GM19025 (cell line): Measurements from ENCODE around the gene AUNIP.

Experiments used
- ATAC-seq: cut with Tn5 transposase; IDR thresholded peaks from one replicate; pipeline ENCODE4 v1.9.1; 2021; ENCODE audit warnings: mild to moderate bottlenecking, low read depth, moderate library complexity; ENCODE audit not compliant: unreplicated experiment

Gene AUNIP

DNA sequence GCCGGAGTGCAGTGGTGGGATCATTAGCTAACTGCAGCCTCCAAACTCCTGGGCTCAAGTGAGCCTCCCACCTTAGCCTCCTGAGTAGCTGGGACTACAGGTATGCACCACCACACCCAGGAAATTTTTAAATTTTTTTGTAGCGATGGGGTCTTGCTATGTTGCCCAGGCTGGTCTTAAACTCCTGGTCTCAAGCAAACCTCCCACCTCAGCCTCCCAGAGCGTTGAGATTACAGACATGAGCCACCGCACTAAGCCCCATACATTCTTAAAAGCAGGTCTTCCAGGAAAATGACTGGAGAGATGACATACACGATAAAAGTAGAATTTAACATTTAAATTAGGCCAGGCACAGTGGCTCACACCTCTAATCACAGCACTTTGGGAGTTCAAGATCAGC is 26.1 kb downstream of the AUNIP start:
- no peak for ATAC-seq

DNA sequence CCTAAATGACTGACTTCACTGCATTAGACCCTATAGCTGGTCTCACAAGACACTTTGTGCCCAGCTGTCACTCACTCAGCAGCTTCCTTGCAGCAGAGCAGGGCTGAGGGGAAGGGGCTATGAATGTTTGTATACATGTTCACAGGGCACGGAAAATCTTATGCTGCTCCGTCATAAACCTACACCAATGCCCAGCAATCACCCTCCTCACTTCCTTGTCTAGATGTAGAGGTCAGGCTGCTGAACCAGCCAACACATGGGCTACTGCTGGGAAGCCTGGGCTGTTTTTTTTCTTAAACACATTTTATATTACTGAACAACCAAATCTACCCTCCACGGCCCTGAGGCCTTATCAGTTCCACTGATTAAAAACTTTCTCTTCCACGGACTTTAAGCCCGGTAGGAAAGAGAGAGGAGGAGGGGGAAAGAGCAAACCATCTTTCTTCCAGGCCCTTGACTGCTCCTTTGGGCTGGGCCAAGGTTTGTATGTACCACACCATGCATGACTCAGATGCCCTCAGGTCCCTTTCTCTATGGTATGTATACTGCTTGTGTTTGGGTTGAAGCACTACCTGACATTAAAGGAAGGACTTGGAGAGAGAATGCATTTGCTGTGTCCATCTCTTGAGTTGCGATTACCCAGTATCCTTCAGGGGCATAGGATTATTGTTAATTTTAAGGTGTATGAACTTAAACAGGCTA is 26.8 kb downstream of the AUNIP start:
- ATAC-seq: no peak

DNA sequence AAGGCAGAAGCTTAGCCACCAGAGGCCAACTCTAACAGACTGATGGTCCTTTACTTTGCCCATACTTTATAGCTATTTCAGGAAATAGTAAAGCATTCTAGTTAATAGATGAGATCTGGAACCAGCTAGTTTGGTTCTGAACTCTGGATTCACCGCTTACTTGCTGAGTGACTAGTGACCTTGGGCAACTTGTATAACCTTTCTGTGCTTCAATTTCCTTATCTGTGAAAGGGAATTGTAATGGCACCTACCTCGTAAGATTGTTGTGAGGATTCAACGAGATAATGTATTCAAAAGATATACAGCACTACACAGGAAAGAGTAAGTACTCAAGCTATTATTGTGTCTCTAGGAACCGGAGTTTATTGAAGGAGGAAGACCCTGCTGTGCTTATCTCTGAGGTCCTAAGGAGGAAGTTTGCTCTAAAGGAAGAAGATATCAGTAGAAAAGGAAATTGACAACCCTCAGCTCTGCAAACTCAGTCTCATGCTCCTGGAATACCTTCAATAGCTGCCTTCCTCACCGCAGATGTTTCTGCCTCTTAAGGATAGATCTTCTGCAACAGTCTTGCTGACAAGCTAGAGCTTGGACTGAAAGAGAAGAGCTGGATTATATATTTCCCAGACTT is 27.6 kb downstream of the AUNIP start:
- ATAC-seq: no peak

DNA sequence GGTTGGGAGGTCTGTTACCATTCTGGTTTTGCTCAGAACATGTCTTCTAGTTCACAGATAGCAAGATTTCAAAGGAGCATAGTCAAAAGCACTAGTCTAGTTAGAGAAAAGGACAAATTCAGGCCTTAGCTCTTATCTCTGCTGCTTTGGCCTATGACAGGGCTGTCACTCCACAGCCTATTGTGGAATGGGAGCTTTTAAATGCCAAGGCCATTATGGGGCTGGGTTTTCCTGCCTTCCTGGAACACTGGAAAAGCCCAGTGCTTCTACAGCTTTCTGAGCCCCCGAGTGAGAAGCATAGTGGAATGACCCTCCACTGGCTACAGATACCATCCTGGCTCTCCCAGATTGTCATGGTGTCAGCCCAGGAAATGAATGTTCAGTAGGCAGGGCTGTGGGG is 30.2 kb downstream of the AUNIP start:
- ATAC-seq: no peak

DNA sequence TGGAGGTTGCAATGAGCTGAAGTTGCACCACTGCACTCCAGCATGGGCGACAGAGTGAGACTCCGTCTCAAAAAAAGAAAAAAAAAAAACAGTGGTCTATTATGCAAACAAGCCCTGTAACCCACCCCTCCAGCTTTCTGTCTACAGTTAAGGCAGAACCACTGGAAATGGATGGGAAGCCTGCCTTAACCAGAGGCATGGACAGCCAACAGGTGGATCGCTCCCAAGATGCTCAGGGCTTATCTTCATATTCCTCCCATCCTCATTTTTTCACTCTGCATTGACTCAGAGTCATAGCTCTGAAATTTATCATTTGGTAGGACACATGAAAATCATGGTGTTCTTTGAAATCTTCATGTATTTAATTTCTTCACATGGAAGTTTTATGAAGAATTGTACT is 30.8 kb downstream of the AUNIP start:
- no peak for ATAC-seq

DNA sequence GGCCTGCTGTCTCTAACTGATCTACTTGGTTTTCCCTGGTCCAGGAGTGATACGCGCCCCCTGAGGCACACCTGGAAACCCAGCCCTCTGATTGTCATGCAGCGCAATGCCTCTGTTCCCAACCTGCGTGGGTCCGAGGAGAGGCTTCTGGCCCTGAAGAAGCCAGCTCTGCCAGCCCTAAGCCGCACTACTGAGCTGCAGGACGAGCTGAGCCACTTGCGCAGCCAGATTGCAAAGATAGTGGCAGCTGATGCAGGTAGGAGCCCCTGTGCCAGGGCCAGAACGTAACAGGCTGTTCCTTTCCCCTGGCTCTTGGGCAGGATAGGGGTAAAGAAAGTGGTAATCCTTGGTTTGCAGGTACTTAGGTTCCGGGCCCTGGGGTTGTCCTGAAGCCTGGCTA is 32.7 kb downstream of the AUNIP start:
- ATAC-seq: no peak

DNA sequence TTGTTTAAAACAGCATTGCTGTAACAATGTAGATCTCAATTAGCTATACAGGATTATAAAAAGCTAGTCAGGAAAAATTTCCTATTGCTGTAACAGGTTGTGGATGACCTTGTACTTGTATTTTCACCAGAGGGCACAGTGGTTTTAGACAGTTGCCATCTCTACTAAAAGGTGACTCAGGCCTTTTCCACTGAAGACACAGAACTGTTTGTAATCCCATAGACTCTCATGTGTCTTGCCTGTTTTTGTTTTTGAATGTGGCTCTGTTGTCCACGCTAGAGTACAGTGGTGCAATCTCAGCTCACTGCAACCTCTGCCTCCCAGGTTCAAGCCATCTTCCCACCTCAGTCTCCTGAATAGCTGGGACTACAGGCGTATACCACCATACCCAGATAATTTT is 33.7 kb downstream of the AUNIP start:
- ATAC-seq: no peak

DNA sequence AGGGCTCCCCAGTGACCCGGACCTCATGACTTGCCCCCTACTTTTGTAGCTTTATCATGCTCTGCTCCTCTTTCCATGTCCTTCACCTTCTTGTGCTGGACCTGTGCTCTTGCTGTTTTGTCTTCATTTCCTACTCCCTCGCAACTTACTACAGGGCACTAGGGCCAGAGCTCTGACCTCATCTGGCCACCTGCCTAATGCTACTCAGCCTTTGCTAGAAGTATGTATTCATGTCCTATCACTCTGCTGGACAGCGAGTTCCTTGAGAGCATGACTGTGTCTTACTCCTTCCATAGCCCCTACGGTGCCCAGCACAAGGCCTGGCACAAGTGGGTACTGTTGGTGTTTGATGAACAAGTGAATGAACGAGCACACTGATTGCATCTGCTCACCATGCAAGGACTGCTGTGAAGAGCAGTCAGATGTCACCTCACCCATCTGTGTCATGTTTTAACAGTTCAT is 37.6 kb downstream of the AUNIP start:
- no peak for ATAC-seq

DNA sequence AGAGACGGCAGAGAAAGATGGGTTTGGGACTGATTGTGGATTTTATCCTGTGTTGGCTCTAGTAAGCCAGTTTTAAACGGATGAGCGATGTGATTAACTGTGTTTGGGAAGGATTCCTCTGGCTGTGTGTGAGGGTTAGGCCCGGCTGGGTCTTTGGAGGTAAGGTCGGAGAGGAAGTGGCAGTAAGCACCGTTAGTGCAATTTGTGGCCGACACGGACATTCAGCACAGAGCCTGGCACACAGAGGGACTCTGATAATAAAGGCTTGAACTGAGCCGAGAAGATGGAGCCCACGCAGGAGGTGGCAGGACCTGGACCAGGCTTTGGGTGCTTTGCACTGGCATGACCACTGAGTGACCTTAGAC is 38.2 kb downstream of the AUNIP start:
- ATAC-seq: no peak

DNA sequence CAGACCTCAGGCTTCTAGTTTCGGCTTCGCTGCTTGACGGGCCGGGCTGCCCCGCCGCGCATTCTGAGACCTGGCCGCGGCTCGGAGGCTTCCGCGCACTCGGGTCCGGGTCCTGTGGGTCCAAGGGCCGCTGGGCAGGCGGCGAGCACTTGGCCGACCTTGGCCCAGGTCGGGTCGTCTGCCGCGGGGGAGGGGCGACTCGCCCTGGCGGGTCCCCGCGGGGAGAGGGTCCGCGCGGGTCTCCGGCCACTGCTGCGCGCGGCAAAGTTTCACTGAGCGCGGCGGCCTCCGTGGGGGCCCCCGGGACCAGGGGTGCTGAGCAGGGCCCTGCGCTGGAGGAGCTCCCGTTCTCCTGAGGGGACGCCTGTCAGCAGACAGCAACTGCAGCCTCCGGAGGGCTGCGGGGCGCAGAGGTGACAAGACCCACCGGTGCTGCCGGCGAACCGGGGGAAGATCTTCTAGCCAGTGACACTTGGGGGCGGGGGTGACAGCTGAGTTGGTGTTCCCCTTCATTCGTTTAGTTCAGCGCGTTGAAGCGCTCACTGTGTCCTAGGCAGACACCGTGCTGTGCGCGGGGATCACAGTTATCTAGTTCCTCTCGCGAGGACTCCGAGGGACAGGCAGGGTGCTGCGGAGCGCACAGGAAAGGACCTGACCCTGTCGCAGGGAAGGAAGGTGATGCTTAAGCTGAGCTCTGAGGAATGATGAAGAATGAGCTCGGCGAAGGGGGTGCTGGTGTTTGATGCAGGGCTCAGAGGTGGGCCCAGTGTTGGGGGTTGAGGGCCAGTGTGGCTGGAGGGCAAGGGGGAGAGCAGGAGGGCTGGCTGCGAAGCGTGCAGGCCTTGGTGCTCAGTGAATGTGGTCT is 38.8 kb downstream of the AUNIP start:
- ATAC-seq: peak; percentile 43

DNA sequence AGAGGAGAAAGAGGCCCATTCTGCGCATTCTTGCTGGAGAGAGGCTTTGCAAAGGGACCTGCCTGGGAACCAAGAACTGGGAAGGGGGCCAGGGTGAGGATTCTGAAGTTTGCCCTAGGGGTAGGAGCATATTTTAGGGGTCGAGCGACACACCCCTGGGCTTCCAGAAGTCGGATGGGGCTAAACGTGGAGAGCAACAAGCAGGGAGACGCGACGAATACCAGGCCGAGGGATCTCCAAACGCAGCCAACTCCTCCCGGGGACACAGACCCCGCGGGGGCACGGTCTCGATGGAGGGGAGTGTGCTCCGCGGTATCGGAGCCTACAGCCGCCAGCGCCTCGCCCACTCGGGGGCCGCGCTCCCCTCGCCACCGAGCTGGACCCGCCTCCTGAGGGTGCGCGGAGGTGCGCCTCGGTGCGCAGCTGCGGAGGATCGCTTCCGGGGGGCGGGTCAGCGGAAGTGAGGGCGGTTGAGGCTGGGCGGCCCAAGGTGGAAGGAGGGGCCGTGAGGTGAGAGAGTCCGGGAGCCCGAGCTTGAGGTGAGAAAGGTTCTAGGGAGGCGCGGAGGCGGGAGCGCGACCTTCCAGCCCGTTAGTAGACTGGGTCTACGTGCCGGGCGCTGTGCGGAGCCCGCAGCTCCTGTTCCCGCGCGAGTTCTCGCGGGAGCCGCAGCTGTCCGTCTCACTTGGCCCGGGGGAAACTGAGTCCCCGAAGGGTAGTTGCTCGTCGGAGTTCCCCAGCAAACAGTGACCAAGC is 39.6 kb downstream of the AUNIP start, which contains the start of gene MTFR1L:
MTFR1L (plus strand) TSS at position 464 of the 756 bp plus-strand sequence. CDS start 3,151 bp downstream, outside the sequence.
- ATAC-seq: peak; percentile 79

DNA sequence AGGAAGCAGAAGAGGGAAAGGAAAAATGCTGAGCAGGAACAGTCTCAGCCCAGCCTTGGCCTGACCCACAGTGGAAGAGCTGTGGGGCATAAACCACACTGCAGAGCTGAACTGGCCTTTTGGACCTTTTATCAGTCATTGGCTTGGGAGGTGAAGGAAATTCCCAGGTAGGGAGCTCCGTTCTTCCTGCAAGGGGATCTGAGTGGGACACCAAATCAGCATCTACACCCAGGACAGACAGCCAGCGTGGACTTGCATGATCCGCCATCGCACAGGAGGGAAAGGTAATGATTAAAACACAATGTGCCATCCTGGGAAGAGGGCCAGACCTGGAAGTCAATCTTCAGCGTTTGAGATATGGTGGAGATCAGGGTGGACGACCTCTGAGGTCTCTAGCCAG is 40.7 kb downstream of the AUNIP start:
- no peak for ATAC-seq

DNA sequence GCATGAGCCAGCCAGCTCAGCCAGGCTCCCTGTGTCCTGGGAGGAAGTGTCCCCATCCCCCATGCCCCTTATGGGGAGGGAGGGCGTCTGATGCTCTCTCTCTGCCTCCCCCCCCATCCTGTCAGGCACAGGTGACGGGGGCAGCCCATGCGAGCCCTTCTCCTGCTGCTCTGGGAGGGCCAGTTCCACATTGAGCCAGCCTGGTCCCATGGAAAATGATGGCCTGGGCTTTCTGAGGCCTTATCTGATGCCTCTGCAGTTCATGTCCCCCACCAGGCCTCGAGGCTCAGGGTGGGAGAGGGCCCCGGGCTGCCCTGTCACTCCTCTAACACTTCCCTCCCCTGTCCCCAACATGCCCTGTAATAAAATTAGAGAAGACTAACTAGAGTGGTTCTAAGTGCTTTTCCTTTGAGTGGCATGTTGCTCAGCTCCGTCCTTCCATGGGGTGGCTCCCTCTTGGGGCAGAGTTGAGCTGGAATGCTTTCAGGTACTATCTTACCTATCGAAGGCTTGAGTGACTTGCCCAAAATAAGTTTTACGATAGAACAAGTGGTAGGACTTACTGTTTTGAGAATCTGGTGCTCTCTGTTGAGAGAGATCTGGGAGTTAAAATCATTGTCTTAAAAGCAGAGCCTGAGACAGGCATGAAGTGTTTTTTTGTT is 41.3 kb downstream of the AUNIP start:
- no peak for ATAC-seq

DNA sequence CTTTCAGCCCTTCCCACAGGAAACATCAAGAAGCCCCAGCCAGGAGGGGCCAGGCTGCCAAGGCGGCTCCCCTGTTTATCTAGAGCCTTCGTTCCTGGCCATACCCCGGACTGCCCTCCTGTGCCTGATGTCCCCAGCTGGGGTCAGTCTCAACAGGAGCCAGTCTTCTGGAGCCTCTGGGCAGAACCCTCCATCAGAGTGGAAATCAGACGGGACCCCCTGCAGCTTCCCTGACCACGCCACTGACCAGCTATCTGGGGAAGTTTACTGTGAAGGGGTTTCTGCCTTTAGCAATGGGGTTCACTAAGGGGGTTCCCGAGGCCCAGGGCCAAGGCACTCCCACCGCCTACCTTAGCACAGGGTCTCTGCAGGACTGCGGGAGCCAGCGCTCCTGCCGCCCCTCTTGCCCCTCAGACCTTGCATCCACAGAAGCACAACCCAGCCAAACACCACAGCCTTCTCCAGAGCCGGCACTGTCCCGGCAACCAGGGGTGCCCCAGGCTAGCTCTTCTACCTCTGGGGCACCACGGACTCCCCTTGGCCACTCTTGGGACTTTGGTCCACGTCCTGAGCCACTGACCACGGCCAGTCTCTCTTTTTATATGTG is 43.0 kb downstream of the AUNIP start:
- ATAC-seq: no peak

DNA sequence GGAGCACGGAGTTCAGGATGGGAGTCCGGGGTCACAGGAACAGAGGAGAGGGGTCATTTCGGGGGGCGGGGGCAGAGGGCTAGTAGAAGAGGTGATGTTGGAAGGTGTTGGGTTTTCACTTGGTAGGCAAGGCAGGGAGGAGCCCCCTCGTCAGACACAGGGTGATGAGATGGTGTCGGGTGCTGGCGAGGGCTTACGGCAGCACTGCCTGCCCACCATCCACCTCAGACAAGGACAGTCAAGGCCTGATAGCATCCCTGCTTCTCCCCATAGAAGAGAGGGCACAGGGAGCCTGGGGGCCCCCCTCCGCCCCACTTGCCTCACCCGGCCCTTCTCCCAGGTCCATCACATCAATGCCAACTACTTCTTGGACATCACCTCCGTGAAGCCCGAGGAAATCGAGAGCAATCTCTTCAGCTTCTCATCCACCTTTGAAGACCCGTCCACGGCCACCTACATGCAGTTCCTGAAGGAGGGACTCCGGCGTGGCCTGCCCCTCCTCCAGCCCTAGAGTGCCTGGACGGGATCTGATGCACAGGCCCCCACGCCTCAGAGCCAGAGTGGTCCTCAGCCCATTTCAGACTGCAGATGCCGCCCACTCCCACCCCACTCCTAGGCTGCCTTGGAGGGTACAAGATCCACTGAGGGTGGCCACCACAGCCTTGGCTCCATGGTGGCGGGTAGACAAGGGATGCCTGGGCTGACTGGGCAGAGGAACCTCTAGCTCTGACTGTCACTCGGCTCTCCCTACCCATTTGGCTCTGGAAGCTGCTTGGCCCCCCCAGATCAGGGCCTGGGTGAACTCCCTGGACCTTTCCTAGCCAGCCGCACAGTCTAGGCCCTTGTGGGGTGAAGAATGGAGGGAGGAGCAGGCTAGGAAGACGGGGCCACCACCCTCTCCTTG is 43.8 kb downstream of the AUNIP start:
- no peak for ATAC-seq

DNA sequence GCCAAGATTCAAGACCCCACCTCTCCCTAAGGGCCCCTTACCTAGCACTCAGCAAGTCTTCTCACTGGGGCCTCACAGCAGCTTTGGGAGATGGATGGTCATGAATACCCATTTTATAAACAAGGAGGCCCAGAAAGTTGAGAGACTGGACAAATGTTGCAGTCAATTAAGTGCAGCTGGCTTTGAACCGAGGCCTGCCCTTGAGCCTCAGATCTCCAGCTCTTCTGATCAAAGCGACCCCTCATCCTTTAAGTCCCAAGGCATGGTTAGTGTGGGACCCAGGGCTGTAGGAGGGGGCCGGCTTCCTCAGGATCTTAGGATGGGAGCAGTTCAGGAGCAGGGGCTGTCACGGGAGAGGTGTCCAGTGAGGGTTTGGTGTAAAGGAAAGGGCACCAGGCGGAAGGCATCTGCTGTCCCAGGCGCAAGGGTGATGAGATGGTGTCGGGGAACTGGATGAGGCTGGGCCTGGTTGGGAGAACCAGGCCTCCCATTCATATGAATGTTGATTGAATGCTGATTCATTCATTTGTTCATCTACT is 44.6 kb downstream of the AUNIP start:
- no peak for ATAC-seq

DNA sequence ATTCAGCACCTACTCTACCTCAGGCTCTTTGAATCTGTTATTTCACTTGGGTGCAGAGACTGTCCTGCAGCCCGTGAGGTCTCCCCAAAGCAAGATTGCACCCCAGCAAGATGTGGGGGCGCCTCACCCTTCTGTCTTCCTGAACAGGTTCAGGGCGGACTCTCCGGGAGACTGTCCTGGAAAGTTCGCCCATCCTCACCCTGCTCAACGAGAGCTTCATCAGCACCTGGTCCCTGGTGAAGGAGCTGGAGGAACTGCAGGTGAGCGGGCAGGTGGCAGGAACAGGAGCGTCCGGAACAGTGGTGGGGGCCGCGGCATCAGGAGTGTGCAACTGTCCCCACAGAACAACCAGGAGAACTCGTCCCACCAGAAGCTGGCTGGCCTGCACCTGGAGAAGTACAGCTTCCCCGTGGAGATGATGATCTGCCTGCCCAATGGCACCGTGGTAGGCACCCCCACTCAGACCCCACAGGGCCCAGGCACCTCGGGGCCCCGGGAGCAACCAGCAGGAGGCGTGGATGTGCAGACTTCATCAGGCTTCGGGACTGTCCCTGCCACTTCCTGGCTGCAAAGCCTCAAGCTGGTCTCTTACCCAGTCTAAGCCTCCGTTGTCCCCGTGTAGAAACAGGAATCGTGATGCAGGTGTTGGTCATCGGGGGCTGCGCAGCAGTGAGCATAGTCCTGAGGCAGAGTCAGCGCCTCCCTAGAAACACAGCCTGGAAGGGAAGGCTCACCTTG is 45.4 kb downstream of the AUNIP start:
- no peak for ATAC-seq
